GM19099 (cell line): ENCODE data around the gene ARHGAP42.

Experiments
- POLR2A ChIP-seq: IDR thresholded peaks from 3 replicates; pipeline ENCODE4 v1.6.1; 2011; ENCODE audit warnings: low read depth; ENCODE audit not compliant: insufficient read length; ENCODE audit errors: extremely low read depth

Gene ARHGAP42

GRCh38 chr11:100941033-100941432, 253.9 kb downstream of the ARHGAP42 start:
- TF ChIP-seq POLR2A: no peak

GRCh38 chr11:100942016-100942415, 254.9 kb downstream of the ARHGAP42 start:
- no peak for TF ChIP-seq POLR2A

- TF ChIP-seq POLR2A: no peak
Observed at GRCh38 chr11:100948936-100949335, 261.8 kb downstream of the ARHGAP42 start.

GRCh38 chr11:100949443-100949842, 262.4 kb downstream of the ARHGAP42 start:
- no peak for TF ChIP-seq POLR2A

GRCh38 chr11:100955318-100955717, 268.2 kb downstream of the ARHGAP42 start:
- no peak for TF ChIP-seq POLR2A

GRCh38 chr11:100956351-100956750, 269.3 kb downstream of the ARHGAP42 start:
- TF ChIP-seq POLR2A: no peak

GRCh38 chr11:100957499-100957898, 270.4 kb downstream of the ARHGAP42 start:
- no peak for TF ChIP-seq POLR2A

GRCh38 chr11:100961633-100962032, 274.5 kb downstream of the ARHGAP42 start:
- TF ChIP-seq POLR2A: no peak

- TF ChIP-seq POLR2A: no peak
Observed at GRCh38 chr11:100963375-100963774, 276.3 kb downstream of the ARHGAP42 start.

GRCh38 chr11:100964435-100964834, 277.3 kb downstream of the ARHGAP42 start:
- TF ChIP-seq POLR2A: no peak

- no peak for TF ChIP-seq POLR2A
Observed at GRCh38 chr11:100965346-100965745, 278.3 kb downstream of the ARHGAP42 start.

GRCh38 chr11:100966366-100966765, 279.3 kb downstream of the ARHGAP42 start:
- no peak for TF ChIP-seq POLR2A

- TF ChIP-seq POLR2A: no peak
Observed at GRCh38 chr11:100969008-100969407, 281.9 kb downstream of the ARHGAP42 start.

- no peak for TF ChIP-seq POLR2A
Observed at GRCh38 chr11:100970283-100971164, 283.4 kb downstream of the ARHGAP42 start.

- TF ChIP-seq POLR2A: no peak
Observed at GRCh38 chr11:100972046-100972445, 285.0 kb downstream of the ARHGAP42 start.

- no peak for TF ChIP-seq POLR2A
Observed at GRCh38 chr11:100978442-100978841, 291.4 kb downstream of the ARHGAP42 start.
